ENCODE measurements around the gene FILIP1L. TPM values are rescaled to one million over a fixed set of nuclear protein-coding genes. Genes with fewer than 3 reads are reported as not detected.

Gene FILIP1L
- total RNA-seq, 1 donor from 2014 or later, result 33.4 TPM

DNA sequence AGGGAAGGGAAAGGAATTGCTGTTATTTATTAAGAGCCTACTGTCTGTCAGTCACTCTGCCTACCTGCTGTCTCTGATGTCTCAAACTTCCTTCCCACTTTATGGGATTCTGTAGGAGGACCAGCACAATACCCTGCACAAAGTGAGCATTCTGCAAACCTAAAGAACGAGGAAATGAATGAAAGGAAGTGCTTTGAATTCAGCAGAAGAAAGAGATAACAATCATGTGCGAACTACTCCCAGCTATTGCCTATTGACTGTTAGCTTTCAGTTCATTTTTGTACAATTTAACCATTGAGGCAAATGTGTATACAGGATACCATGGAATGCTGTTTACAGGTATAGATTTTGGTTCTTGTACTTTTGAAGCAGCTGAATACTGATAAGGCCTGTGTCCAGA lies 229.8 kb downstream of the FILIP1L start:
- no peak for TF ChIP-seq CTCF (conservative IDR thresholded peaks at IDR 0.05; ENCODE audit: low read depth, low read length)
- H3K4me3 ChIP-seq (ENCODE audit: low read depth, low read length), result no peak overlapping the region

DNA sequence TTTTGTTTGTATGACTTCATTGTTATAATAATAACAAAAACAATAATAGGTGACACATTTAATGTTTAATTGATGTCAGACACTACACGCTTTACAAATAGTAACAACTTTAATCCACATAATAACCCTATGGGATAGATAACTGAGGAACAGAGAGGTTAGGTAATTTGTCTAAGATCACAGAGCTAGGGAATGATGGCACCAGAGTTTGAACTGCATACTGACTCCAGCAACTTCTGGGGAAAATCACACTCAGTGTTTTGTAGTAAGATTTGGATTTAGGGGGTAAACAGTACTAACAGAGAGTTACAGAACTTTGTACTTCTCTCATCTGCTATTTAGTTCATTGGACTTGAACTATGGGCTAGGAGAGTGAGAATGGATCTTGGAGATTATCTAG lies 230.6 kb downstream of the FILIP1L start:
- H3K4me3 ChIP-seq (ENCODE audit: low read depth, low read length), result no peak overlapping the region
- TF ChIP-seq CTCF (conservative IDR thresholded peaks at IDR 0.05; ENCODE audit: low read depth, low read length), result no peak
- DNase-seq (ENCODE audit: low read depth), result no peak

More for the DNA sequence above, 229.8 kb downstream of the FILIP1L start:
- DNase-seq (ENCODE audit: low read depth), result no peak

DNA sequence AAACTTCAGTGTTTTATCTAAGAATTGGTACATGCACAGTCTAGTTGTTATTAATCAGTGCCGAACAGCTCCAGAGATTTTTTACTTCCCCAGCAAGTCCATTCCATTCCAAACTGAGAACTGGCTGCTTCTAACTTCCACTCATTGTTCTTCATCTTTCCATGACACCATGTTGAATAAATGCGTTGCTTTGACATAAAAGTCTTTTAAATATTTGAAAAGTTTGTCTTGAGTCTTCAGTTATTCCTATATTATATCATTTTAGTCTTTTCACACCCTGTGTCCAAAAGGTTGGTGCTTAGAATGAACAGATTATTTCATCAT lies 231.2 kb downstream of the FILIP1L start:
- H3K4me3 ChIP-seq (ENCODE audit: low read depth, low read length), result no peak overlapping the region
- no peak for TF ChIP-seq CTCF (conservative IDR thresholded peaks at IDR 0.05; ENCODE audit: low read depth, low read length)
- no peak for DNase-seq (ENCODE audit: low read depth)

GRCh38 chr3:99882436-99883137 lies 231.7 kb downstream of the FILIP1L start:
- DNase-seq (ENCODE audit: low read depth), result no peak
- no peak for TF ChIP-seq CTCF (conservative IDR thresholded peaks at IDR 0.05; ENCODE audit: low read depth, low read length)
- no peak overlapping the region for H3K4me3 ChIP-seq (ENCODE audit: low read depth, low read length)

- H3K4me3 ChIP-seq (ENCODE audit: low read depth, low read length), result no peak overlapping the region
- DNase-seq (ENCODE audit: low read depth), result no peak
- TF ChIP-seq CTCF (conservative IDR thresholded peaks at IDR 0.05; ENCODE audit: low read depth, low read length), result no peak
These were observed 233.2 kb downstream of the FILIP1L start for GRCh38 chr3:99881121-99881524.

GRCh38 chr3:99879275-99879674 lies 235.0 kb downstream of the FILIP1L start:
- no peak for DNase-seq (ENCODE audit: low read depth)
- no peak for TF ChIP-seq CTCF (conservative IDR thresholded peaks at IDR 0.05; ENCODE audit: low read depth, low read length)
- no peak overlapping the region for H3K4me3 ChIP-seq (ENCODE audit: low read depth, low read length)

- no peak for DNase-seq (ENCODE audit: low read depth)
These were observed 236.3 kb downstream of the FILIP1L start for GRCh38 chr3:99878005-99878404.

More at GRCh38 chr3:99878005-99878404, 236.3 kb downstream of the FILIP1L start:
- no peak for TF ChIP-seq CTCF (conservative IDR thresholded peaks at IDR 0.05; ENCODE audit: low read depth, low read length)
- H3K4me3 ChIP-seq (ENCODE audit: low read depth, low read length), result no peak overlapping the region
